Mesodermal cell (in vitro differentiated cells): ENCODE results near the gene HMCN1.

Source experiments
- H3K27ac ChIP-seq: 2 replicates; pipeline ENCODE4 v1.7.0; 2013; ENCODE audit warnings: mild to moderate bottlenecking, low read depth, low read length, moderate library complexity; ENCODE audit not compliant: severe bottlenecking
- H3K36me3 ChIP-seq: 2 replicates; pipeline ENCODE4 v1.7.1; 2013; ENCODE audit warnings: mild to moderate bottlenecking, low read length, moderate library complexity; ENCODE audit not compliant: control insufficient read depth, insufficient read depth
- H3K4me1 ChIP-seq: one replicate; pipeline ENCODE4 v1.7.1; 2013; ENCODE audit warnings: mild to moderate bottlenecking, low read length; ENCODE audit not compliant: insufficient read depth, control insufficient read depth, poor library complexity, severe bottlenecking
- H3K4me3 ChIP-seq: 2 replicates; pipeline ENCODE4 v1.7.0; 2013; ENCODE audit warnings: low read length, control low read depth, mild to moderate bottlenecking; ENCODE audit not compliant: insufficient read depth, poor library complexity, severe bottlenecking; ENCODE audit errors: extremely low read depth
- H3K9me3 ChIP-seq: 2 replicates; pipeline ENCODE4 v1.7.1; 2013; ENCODE audit warnings: mild to moderate bottlenecking, low read length, moderate library complexity; ENCODE audit not compliant: control insufficient read depth
- WGBS, 2 experiments: methylation state at CpG; one replicate each; pipeline ENCODE4 v1.1.5; 2013; ENCODE audit warnings: missing lambda C conversion rate in 2 of 2; ENCODE audit not compliant: insufficient coverage in 2 of 2; 5-methylcytosine and 5-hydroxymethylcytosine counted together

The HMCN1 gene

GRCh38 chr1:186022184-186022583 lies 288.0 kb downstream of the HMCN1 start:
- Histone ChIP-seq H3K4me1 (no peaks in the 10 kb centered on the region), H3K27ac (no peak overlapping the region), H3K36me3 (no peaks in the 10 kb centered on the region), H3K9me3 (no peaks in the 10 kb centered on the region), H3K4me3 (no peak overlapping the region)
- WGBS, 2 experiments: no CpG with 5 or more reads among the region's 1 CpG

GRCh38 chr1:186026946-186027345 lies 292.8 kb downstream of the HMCN1 start:
- no peaks in the 10 kb centered on the region for H3K4me1 ChIP-seq
- no peak overlapping the region for H3K4me3 ChIP-seq
- H3K9me3 ChIP-seq: no peaks in the 10 kb centered on the region
- no peaks in the 10 kb centered on the region for H3K36me3 ChIP-seq
- H3K27ac ChIP-seq: no peak overlapping the region
- 100% methylated on average over 1 of the region's 1 CpG; no CpG with 5 or more reads in 1 of the 2 experiments for WGBS, 2 experiments

- H3K9me3 ChIP-seq: no peaks in the 10 kb centered on the region
- no peaks in the 10 kb centered on the region for H3K36me3 ChIP-seq
- no peaks in the 10 kb centered on the region for H3K4me1 ChIP-seq
- no peak overlapping the region for H3K4me3 ChIP-seq
- no peak overlapping the region for H3K27ac ChIP-seq
- no CpG with 5 or more reads among the region's 3 CpGs for WGBS, 2 experiments
Measured at GRCh38 chr1:186027621-186028020, 293.4 kb downstream of the HMCN1 start.

- Histone ChIP-seq H3K27ac (no peak overlapping the region), H3K4me3 (no peak overlapping the region), H3K9me3 (no peaks in the 10 kb centered on the region), H3K4me1 (no peaks in the 10 kb centered on the region), H3K36me3 (no peaks in the 10 kb centered on the region)
Measured at GRCh38 chr1:186030453-186030852, 296.3 kb downstream of the HMCN1 start.

- no peaks in the 10 kb centered on the region for H3K36me3 ChIP-seq
- no peaks in the 10 kb centered on the region for H3K4me1 ChIP-seq
- no peak overlapping the region for H3K4me3 ChIP-seq
- H3K27ac ChIP-seq: no peak overlapping the region
- no peaks in the 10 kb centered on the region for H3K9me3 ChIP-seq
- WGBS, 2 experiments: no CpG with 5 or more reads among the region's 2 CpGs
Measured at GRCh38 chr1:186033847-186034271, 299.7 kb downstream of the HMCN1 start.

GRCh38 chr1:186042230-186042629 lies 308.0 kb downstream of the HMCN1 start:
- H3K36me3 ChIP-seq: no peaks in the 10 kb centered on the region
- no peak overlapping the region for H3K4me3 ChIP-seq
- no peaks in the 10 kb centered on the region for H3K9me3 ChIP-seq
- 60% methylated on average over 1 of the region's 3 CpGs; no CpG with 5 or more reads in 1 of the 2 experiments for WGBS, 2 experiments
- no peaks in the 10 kb centered on the region for H3K4me1 ChIP-seq
- no peak overlapping the region for H3K27ac ChIP-seq

GRCh38 chr1:186043296-186043695 lies 309.1 kb downstream of the HMCN1 start:
- no CpG with 5 or more reads among the region's 1 CpG for WGBS, 2 experiments
- Histone ChIP-seq H3K4me3 (no peak overlapping the region), H3K4me1 (no peaks in the 10 kb centered on the region), H3K27ac (no peak overlapping the region), H3K9me3 (no peaks in the 10 kb centered on the region), H3K36me3 (no peaks in the 10 kb centered on the region)

GRCh38 chr1:186044079-186044685 lies 310.0 kb downstream of the HMCN1 start:
- no peaks in the 10 kb centered on the region for H3K9me3 ChIP-seq
- H3K4me3 ChIP-seq: no peak overlapping the region
- H3K36me3 ChIP-seq: no peaks in the 10 kb centered on the region
- no peaks in the 10 kb centered on the region for H3K4me1 ChIP-seq
- WGBS, 2 experiments: 74 to 85% methylated on average over 2 to 3 of the region's 3 CpGs
- H3K27ac ChIP-seq: no peak overlapping the region

- WGBS, 2 experiments: 90 to 94% methylated on average over 3 of the region's 4 CpGs
- Histone ChIP-seq H3K27ac (no peak overlapping the region), H3K36me3 (no peaks in the 10 kb centered on the region), H3K4me1 (no peaks in the 10 kb centered on the region), H3K9me3 (no peaks in the 10 kb centered on the region), H3K4me3 (no peak overlapping the region)
Measured at GRCh38 chr1:186046437-186047211, 312.4 kb downstream of the HMCN1 start.

GRCh38 chr1:186050360-186050759 lies 316.2 kb downstream of the HMCN1 start:
- Histone ChIP-seq H3K27ac (no peak overlapping the region), H3K36me3 (no peaks in the 10 kb centered on the region)
- 82 to 94% methylated on average over 2 to 3 of the region's 3 CpGs for WGBS, 2 experiments

GRCh38 chr1:186054003-186054402 lies 319.8 kb downstream of the HMCN1 start:
- Histone ChIP-seq H3K9me3 (no peaks in the 10 kb centered on the region), H3K27ac (no peak overlapping the region), H3K36me3 (no peaks in the 10 kb centered on the region), H3K4me1 (no peaks in the 10 kb centered on the region), H3K4me3 (no peak overlapping the region)
- WGBS, 2 experiments: 100% methylated on average over 1 of the region's 2 CpGs; no CpG with 5 or more reads in 1 of the 2 experiments

More at GRCh38 chr1:186050360-186050759, 316.2 kb downstream of the HMCN1 start:
- Histone ChIP-seq H3K9me3 (no peaks in the 10 kb centered on the region), H3K4me3 (no peak overlapping the region), H3K4me1 (no peaks in the 10 kb centered on the region)
